IMR-90 (cell line): ENCODE results near the gene NCR2.

Source experiments
- CTCF ChIP-seq: conservative IDR thresholded peaks from 2 replicates; pipeline ENCODE4 v1.5.1; 2012; ENCODE audit warnings: mild to moderate bottlenecking, low read depth, low read length, improper control_type of control experiment
- SMC3 ChIP-seq: fragments of 150-350 bp; IDR thresholded peaks from 2 replicates; pipeline ENCODE4 v1.6.1; 2016; ENCODE audit warnings: low read depth, mild to moderate bottlenecking, antibody characterized with exemption, low read length, moderate library complexity
- TF ChIP-seq, protein P1 (sequence below): fragments of 150-350 bp; IDR thresholded peaks from 2 replicates; pipeline ENCODE4 v1.6.1; 2017; ENCODE audit warnings: mild to moderate bottlenecking, antibody characterized with exemption, low read length, low read depth

DNA sequence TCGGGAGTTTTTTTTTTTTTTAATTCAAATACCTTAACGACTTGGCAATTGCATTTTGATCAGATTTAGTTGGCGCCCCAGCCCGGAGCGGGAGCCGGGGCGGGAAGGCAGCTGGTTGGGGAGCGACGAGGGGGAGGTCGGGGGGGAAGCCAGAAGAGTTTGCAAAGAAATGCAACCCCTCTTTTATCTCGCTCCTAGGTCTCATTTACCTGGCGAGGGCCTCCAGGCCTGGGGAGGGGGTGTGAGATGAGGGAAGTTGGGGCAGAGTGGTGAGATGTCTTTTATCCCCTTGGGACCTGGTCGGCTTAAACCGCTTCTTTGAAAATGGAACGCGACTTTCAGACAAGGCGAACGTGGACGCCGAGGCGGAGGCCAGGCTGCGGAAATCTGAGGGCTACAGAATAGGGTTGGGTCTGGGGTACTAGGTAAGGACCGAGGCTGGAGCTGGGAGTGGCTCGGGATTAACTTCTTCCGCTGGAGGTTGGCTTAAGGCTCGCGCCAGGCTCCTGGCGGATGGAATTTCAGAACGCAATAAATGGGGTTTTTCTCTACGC is 40.3 kb downstream of the NCR2 start:
- TF ChIP-seq CTCF, result no peak
- no peak for TF ChIP-seq SMC3
- TF ChIP-seq, protein P1, sequence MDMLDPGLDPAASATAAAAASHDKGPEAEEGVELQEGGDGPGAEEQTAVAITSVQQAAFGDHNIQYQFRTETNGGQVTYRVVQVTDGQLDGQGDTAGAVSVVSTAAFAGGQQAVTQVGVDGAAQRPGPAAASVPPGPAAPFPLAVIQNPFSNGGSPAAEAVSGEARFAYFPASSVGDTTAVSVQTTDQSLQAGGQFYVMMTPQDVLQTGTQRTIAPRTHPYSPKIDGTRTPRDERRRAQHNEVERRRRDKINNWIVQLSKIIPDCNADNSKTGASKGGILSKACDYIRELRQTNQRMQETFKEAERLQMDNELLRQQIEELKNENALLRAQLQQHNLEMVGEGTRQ, result no peak
